Activated naive CD4-positive, alpha-beta T cell treated with anti-CD3 and anti-CD28 coated beads, Interleukin-2, amount 50 U/mL, for 24 hours (primary cell): ENCODE results near the gene MRFAP1L1.

Experiments
- H3K27ac Mint-ChIP-seq: one replicate; pipeline ENCODE4 v1.8.0; 2021; ENCODE audit warnings: mild to moderate bottlenecking, mixed read lengths
- H3K27me3 Mint-ChIP-seq: one replicate; pipeline ENCODE4 v1.8.0; 2021; ENCODE audit warnings: mixed read lengths
- H3K36me3 Mint-ChIP-seq: one replicate; pipeline ENCODE4 v1.8.0; 2021; ENCODE audit warnings: mixed read lengths
- H3K4me1 Mint-ChIP-seq: one replicate; pipeline ENCODE4 v1.8.0; 2021; ENCODE audit warnings: mixed read lengths
- H3K4me3 Mint-ChIP-seq: one replicate; pipeline ENCODE4 v1.8.0; 2021; ENCODE audit warnings: mild to moderate bottlenecking, mixed read lengths
- H3K9me3 Mint-ChIP-seq: one replicate; pipeline ENCODE4 v1.8.0; 2021; ENCODE audit warnings: mixed read lengths

Gene MRFAP1L1

GRCh38 chr4:6705646-6706045, 4.0 kb downstream of the MRFAP1L1 start:
- Mint-ChIP-seq H3K27ac (peak overlapping the region; percentile 89), H3K4me1 (peaks cover 74% of the 10 kb centered on the region), H3K9me3 (peaks cover 5% of the 10 kb centered on the region), H3K27me3 (no peaks in the 10 kb centered on the region), H3K36me3 (peaks cover 41% of the 10 kb centered on the region), H3K4me3 (peak overlapping the region; percentile 99)

DNA sequence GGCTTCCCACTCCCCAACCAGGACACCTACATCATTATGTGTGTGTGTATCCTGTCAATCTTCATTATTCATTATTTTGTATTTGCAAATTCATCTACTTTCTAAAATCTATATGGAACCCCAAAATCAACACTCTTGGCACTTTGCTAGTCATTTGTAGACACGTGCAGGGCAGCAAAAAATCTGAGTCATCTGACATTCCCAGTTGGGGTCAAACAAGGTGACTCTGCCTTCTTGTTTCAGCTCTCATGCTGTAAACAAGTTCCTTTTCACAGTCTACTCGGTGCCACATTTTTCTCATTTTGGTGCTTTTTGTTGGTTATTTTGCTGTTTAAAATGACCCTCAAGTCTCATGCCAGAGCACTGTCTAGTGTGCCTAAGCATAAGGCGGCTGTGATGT, 5.9 kb downstream of the MRFAP1L1 start:
- Mint-ChIP-seq H3K27me3 (no peaks in the 10 kb centered on the region), H3K4me3 (peak overlapping the region; percentile 60), H3K36me3 (peaks cover 37% of the 10 kb centered on the region), H3K27ac (peak overlapping the region; percentile 84), H3K9me3 (peaks cover 5% of the 10 kb centered on the region), H3K4me1 (peaks cover 80% of the 10 kb centered on the region)

DNA sequence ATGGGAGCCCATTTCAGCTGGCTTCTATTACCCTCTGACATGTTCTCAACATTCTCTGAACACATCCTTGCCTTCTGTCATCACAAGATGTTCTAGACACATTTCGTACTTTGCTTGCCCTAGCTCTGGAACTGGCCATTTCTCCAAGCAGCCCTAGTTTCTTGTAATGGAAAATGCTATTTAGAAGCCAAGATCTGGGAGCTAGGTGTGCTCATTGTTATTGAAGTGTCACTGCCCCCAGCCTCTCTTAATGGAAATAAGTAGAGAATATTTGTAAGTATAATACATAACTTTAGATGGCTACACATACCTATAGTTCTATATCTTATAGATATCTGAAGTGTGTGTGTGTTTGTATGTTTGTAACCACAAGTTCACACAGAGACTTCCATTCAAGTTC, 6.9 kb downstream of the MRFAP1L1 start:
- no peak overlapping the region for H3K4me3 Mint-ChIP-seq
- H3K27ac Mint-ChIP-seq = peak overlapping the region; percentile 62
- peaks cover 77% of the 10 kb centered on the region for H3K4me1 Mint-ChIP-seq
- H3K36me3 Mint-ChIP-seq = peaks cover 31% of the 10 kb centered on the region
- H3K9me3 Mint-ChIP-seq = peaks cover 5% of the 10 kb centered on the region
- H3K27me3 Mint-ChIP-seq = no peaks in the 10 kb centered on the region

DNA sequence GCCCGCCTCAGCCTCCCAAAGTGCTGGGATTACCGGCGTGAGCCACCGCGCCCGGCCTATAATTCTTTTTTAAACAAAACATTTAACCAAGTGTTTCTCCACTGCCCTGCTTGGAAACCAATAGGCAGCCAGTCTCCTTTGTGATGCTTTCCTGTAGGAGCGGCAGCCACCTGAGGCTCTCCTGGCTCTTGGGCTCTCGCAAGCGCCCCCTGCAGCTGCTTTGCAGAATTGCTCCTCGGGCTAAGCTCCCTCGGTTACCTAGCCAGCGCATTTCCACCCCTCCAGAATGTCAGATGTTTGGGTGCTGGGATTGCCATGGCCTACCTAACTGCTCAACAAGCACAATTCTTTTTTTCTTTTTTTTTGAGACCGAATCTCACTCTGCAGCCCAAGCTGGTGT, 8.3 kb downstream of the MRFAP1L1 start:
- Mint-ChIP-seq H3K27ac (no peak overlapping the region), H3K4me1 (peaks cover 75% of the 10 kb centered on the region), H3K4me3 (no peak overlapping the region), H3K9me3 (peaks cover 5% of the 10 kb centered on the region), H3K36me3 (peaks cover 22% of the 10 kb centered on the region), H3K27me3 (no peaks in the 10 kb centered on the region)

DNA sequence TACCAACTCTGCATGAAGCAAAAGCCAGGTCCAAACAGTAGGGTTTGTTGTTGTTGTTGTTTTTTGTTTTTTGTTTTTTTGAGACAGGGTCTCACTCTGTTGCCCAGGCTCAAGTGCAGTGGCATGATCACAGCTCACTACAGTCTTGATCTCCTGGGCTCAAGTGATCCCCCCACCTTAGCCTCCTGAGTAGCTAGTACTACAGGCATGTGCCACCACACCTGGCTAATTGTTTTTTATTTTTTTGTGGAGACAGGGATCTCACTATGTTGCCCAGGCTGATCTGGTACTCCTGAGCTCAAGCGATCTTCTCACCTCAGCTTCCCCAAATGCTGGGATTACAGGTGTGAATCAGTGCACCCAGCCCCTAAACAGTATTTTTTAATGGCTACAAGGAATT, 9.8 kb downstream of the MRFAP1L1 start:
- Mint-ChIP-seq H3K36me3 (peaks cover 13% of the 10 kb centered on the region), H3K4me3 (peak overlapping the region; percentile 58), H3K4me1 (peaks cover 75% of the 10 kb centered on the region), H3K27me3 (no peaks in the 10 kb centered on the region), H3K9me3 (peaks cover 5% of the 10 kb centered on the region), H3K27ac (no peak overlapping the region)

- Mint-ChIP-seq H3K27me3 (no peaks in the 10 kb centered on the region), H3K4me1 (peaks cover 75% of the 10 kb centered on the region), H3K9me3 (peaks cover 5% of the 10 kb centered on the region), H3K4me3 (peak overlapping the region; percentile 58), H3K36me3 (peaks cover 8% of the 10 kb centered on the region), H3K27ac (peak overlapping the region; percentile 71)
Measured at GRCh38 chr4:6699388-6699787, 10.3 kb downstream of the MRFAP1L1 start.

DNA sequence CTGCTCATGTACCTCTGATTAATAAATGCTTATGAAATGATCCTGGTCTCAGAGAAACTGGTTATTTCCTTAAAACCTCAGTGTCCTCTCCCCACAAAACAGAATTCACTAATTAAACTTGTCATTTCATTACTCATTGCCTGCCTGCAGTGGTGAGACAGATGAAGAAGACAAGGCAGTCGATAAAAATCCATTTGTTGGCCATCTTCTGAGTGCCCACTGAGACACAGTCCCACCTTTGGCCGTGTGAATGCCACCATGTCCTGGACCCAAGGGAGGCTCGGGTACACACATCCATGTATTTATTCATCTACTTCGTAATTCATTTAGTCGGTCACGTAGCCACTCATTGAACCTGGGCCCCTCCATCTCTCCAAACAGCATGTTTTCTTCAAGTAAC, 12.5 kb downstream of the MRFAP1L1 start:
- peak overlapping the region; percentile 87 for H3K27ac Mint-ChIP-seq
- H3K9me3 Mint-ChIP-seq = no peaks in the 10 kb centered on the region
- no peaks in the 10 kb centered on the region for H3K36me3 Mint-ChIP-seq
- H3K4me1 Mint-ChIP-seq = peaks cover 81% of the 10 kb centered on the region
- no peaks in the 10 kb centered on the region for H3K27me3 Mint-ChIP-seq
- no peak overlapping the region for H3K4me3 Mint-ChIP-seq

DNA sequence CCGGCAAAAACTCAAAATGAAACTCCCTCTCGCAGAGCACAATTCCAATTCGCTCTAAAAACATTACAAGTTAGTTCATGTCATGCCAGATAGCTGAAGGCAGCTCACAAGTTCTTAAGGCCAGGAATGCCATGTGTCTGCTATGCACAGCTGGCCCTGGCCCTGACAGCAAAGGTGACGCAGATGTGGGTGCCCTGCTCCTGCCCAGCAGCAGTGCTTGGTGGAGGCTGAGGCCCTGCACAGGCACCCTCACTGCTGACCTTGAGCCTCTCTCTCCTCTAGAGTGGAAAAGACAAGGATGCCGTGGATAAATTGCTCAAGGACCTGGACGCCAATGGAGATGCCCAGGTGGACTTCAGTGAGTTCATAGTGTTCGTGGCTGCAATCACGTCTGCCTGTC, 13.1 kb downstream of the MRFAP1L1 start:
- H3K4me3 Mint-ChIP-seq = peak overlapping the region; percentile 69
- H3K36me3 Mint-ChIP-seq = no peaks in the 10 kb centered on the region
- no peaks in the 10 kb centered on the region for H3K9me3 Mint-ChIP-seq
- H3K27ac Mint-ChIP-seq = peak overlapping the region; percentile 87
- H3K4me1 Mint-ChIP-seq = peaks cover 81% of the 10 kb centered on the region
- H3K27me3 Mint-ChIP-seq = no peaks in the 10 kb centered on the region

DNA sequence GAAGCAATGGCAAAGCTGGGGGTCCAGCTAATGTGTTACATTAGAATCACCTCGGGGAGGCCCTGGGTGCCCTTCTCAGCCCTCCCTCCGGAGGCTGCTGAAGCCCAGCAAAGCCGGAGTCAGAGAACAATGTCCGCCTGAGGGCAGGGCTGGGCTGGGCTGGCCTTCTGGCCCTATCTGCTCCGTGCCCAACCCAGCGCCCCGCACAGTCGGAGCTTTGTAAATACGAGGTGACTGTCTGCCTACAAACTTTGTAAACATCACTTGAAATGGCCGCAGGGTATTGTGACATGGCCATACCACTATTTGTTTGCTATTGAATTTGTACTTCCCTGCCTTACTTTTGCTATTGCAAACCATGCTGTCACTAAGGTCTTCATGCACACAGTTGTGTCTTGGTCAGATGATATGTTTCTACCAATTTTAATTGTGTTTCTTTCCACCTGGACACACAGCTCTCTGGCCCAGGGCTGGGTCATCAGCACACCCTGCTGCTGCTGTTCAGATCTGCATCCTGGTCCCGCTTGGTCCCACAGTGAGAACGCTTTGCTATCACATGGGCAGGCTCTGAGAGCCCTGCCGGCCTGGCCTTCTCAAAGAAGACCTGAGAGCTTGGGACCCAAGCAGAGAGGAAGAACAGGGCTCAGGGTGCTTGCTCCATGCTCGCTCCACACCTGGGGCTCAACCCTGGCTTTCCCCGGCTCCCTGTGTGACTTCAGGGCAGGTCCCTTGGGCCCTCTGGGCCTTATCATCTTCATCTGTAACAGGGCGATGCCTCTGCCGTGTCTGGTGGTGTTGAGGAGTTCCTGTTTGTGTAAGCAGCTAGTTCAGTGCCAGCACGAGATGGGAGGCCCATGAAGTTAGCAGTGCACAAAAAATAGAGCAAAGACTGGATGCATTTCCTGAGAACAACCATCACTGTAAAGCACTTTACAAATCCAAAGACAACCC, 13.7 kb downstream of the MRFAP1L1 start:
- Mint-ChIP-seq H3K4me1 (peaks cover 85% of the 10 kb centered on the region), H3K27ac (peak overlapping the region; percentile 87), H3K27me3 (no peaks in the 10 kb centered on the region), H3K9me3 (no peaks in the 10 kb centered on the region), H3K36me3 (no peaks in the 10 kb centered on the region), H3K4me3 (peak overlapping the region; percentile 69)

DNA sequence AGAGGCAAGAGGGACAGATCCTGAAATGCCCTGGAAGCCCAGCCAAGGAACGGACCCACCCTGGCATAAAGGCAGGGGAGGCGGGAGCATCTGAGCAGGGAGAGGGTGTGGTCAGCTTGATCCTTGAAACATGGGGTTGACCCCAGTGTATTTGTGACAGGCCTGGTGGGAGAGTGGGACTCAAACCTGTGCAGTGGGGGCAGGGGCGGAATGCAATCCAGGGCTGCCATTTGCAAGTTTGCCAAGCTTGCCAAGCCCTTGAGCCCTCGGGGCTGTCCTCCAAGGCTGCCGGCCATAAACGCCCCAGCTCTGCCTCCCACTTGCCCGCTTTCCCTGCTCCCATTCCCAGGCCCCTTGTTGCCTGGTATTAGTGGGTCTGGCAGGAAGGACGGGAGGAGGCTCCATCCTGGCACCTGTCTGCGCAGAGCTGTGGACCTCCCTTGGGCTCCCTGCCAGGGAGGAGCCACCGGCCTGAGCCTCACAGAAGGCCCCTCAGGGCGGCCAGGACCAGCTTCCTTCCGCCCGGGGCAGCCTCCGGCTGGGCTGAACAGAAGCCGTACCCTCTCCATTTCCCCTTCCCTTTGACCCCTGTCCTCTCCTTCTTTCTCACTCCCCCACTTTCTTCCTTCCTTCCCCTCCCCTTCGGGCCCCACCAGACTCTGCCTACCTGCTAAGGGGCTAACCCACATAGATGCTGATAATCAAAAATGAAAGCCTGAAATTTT, 15.3 kb downstream of the MRFAP1L1 start:
- H3K4me1 Mint-ChIP-seq = peaks cover 86% of the 10 kb centered on the region
- peak overlapping the region; percentile 90 for H3K27ac Mint-ChIP-seq
- H3K27me3 Mint-ChIP-seq = no peaks in the 10 kb centered on the region
- no peaks in the 10 kb centered on the region for H3K36me3 Mint-ChIP-seq
- no peaks in the 10 kb centered on the region for H3K9me3 Mint-ChIP-seq
- peak overlapping the region; percentile 59 for H3K4me3 Mint-ChIP-seq

- no peaks in the 10 kb centered on the region for H3K27me3 Mint-ChIP-seq
- H3K36me3 Mint-ChIP-seq = no peaks in the 10 kb centered on the region
- H3K4me3 Mint-ChIP-seq = peak within 1 kb of the TSS; percentile 59
- peak within 1 kb of the TSS; percentile 90 for H3K27ac Mint-ChIP-seq
- no peaks in the 10 kb centered on the region for H3K9me3 Mint-ChIP-seq
- peaks cover 88% of the 10 kb centered on the region for H3K4me1 Mint-ChIP-seq
Measured at GRCh38 chr4:6693231-6694176, 16.2 kb downstream of the MRFAP1L1 start, which contains the start of gene S100P. TSS of gene S100P (plus strand) at chr4:6693878. CDS start at chr4:6693933, 55 bp downstream.

DNA sequence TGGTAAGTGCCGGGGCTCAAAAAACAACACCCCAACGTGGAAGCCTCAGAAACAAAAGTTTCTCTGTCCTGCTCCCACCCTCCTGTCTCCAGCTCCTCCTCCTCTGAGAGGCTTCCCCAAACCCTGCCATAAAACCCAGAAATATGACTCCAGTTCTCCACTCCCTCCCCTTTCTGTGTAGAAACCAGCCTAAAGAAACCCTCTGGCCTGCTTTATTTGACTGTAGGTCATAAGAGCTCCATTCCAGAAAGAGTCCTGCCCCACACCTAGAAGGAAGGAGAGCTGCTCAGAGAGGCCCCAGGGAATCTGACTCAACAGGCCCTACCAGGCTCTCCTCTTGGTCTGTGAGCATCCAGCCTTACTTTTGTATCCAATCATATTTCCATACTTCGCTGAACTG, 16.9 kb downstream of the MRFAP1L1 start:
- Mint-ChIP-seq H3K36me3 (no peaks in the 10 kb centered on the region), H3K9me3 (no peaks in the 10 kb centered on the region), H3K27ac (peak overlapping the region; percentile 72), H3K4me1 (peaks cover 88% of the 10 kb centered on the region), H3K27me3 (no peaks in the 10 kb centered on the region), H3K4me3 (no peak overlapping the region)

DNA sequence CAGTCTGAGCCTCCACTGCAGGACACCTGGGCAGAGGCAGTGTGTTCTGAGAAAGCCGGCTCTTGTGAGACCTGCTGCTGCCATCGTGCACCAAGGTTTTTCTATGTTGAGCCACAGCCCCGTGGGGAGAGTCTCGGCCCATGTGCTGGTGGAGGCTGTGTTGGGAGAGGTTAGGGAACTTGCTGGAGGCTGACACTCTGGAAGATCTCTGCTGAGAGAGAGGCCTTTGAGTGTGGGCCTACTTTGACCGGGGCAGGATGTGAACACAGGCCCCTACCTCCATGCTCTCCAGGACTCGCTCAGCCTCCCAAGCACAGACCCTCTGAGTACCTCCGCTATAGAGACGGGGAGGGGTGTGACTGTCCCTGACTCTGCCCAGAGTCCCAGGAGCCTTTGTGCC, 17.3 kb downstream of the MRFAP1L1 start:
- Mint-ChIP-seq H3K4me3 (no peak overlapping the region), H3K27ac (no peak overlapping the region), H3K36me3 (no peaks in the 10 kb centered on the region), H3K9me3 (no peaks in the 10 kb centered on the region), H3K27me3 (no peaks in the 10 kb centered on the region), H3K4me1 (peaks cover 90% of the 10 kb centered on the region)

DNA sequence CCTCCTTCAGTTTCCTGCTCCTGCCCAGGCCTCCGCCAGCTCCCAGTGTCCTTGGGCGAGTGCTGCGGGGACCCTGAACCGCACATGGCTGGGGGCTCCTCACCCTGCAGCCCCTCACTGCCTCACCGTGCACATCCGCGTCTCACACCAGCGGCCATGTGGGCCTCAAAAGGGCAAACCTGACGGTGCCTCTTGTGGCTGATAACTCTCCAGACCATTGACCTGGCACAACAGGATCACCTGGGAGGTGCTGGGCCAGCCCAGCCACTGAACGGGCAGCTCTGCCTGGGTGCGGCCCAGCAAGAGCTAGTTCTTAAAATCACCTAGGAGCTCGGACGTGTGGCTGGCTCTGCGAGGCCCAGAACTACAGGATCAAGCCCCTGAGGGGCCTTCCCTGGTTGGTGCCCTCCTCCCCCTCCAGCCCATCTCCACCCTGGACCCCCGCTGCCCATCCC, 20.1 kb downstream of the MRFAP1L1 start:
- Mint-ChIP-seq H3K4me1 (peaks cover 67% of the 10 kb centered on the region), H3K36me3 (no peaks in the 10 kb centered on the region), H3K27me3 (no peaks in the 10 kb centered on the region), H3K4me3 (peak overlapping the region; percentile 74), H3K27ac (peak overlapping the region; percentile 91), H3K9me3 (no peaks in the 10 kb centered on the region)
